Breast epithelium (tissue), 3 donors: ENCODE results near the gene HPN.

Experiments used
- CTCF ChIP-seq, 3 donors: fragments of 450-650 bp; IDR thresholded peaks; one replicate each; pipeline ENCODE4 v1.5.1; 2016 to 2017; ENCODE audit warnings: antibody characterized with exemption in 3 of 3, mild to moderate bottlenecking in 3 of 3, moderate library complexity in 3 of 3
- POLR2A ChIP-seq: fragments of 450-650 bp; IDR thresholded peaks from one replicate; pipeline ENCODE4 v1.6.1; 2016; ENCODE audit warnings: antibody characterized with exemption, mild to moderate bottlenecking, moderate library complexity

GRCh38 chr19:35085947-35086346 is 44.4 kb downstream of the HPN start:
- no peak for TF ChIP-seq CTCF (IDR thresholded peaks at IDR 0.05)
- TF ChIP-seq POLR2A: no peak
